Measurements from ENCODE around the gene RNF187. TPM values are rescaled to one million over a fixed set of nuclear protein-coding genes. Genes with fewer than 3 reads are reported as not detected.

RNF187 gene
- total RNA-seq, 1 donor from 2014 or later, result 50.2 TPM

- no peak for DNase-seq
Observed at GRCh38 chr1:228544921-228545591, 57.9 kb downstream of the RNF187 start.

Small RNAs within 50 kb of the gene (small RNA-seq; reads per million reads assigned to genes)
- not detected for gene MIR4666A (ENCODE audit: low replicate concordance)

Other genes with a start within 250 kb of the RNF187 start
- gene TRIM11, start 80.5 kb upstream of the RNF187 start, total RNA-seq, result 13.7 TPM
- gene TRIM17, start 70.5 kb upstream of the RNF187 start, total RNA-seq, result not detected
- gene RHOU, start 248.1 kb downstream of the RNF187 start, total RNA-seq, result 19.2 TPM